ENCODE results near the gene OR56A5.
"Not testable (repeated sequence)": the region's sequence is repeated elsewhere in the genome, so short reads cannot be mapped to it uniquely, and the experiment has no call there.

Gene OR56A5, protein sequence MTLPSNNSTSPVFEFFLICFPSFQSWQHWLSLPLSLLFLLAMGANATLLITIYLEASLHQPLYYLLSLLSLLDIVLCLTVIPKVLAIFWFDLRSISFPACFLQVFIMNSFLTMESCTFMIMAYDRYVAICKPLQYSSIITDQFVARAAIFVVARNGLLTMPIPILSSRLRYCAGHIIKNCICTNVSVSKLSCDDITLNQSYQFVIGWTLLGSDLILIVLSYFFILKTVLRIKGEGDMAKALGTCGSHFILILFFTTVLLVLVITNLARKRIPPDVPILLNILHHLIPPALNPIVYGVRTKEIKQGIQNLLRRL

DNA sequence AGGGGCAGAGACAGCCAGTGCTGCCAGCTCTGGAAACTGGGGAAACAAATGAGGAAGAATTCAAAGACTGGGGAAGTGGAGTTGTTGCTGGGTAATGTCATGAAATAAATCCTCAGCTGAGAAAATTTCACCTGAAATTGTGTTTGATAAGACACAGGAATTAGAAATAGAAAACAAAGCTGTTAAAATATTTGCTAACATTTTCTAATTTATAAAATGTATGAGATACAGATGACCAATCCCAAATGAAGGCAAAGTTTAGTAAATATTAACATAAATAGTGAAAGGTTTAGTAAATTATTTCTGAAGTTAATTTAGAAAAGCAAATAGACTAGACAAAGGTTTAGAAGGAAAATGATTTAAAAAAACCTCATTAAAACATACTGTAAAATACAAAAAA lies at the start of gene OR56A5:
TSS of gene OR56A5 (minus strand) at position 101 of the 400 bp plus-strand sequence. CDS start at position 101, 0 bp downstream.
- no peak for DNase-seq

DNA sequence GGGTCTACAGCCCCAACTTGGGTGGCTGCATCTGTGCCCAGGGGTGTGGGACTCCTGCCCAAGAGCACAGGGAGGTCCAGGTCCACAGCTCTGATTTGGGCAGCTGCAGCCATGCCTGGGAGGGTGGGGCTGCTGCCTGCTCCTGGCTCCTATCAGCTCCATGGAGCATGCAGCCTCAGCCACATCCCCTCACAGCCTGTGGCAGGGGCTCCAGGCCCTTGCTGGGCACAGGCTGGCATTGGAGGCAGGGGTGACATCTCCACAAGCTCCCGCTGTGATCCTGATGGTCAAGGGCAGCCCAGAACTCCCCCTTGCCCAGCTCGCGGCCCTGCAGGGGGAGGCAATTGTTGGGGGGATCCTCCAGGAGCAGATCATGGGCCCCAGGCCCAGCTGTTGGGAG lies 44.7 kb upstream of the OR56A5 start:
- no peak for DNase-seq

DNA sequence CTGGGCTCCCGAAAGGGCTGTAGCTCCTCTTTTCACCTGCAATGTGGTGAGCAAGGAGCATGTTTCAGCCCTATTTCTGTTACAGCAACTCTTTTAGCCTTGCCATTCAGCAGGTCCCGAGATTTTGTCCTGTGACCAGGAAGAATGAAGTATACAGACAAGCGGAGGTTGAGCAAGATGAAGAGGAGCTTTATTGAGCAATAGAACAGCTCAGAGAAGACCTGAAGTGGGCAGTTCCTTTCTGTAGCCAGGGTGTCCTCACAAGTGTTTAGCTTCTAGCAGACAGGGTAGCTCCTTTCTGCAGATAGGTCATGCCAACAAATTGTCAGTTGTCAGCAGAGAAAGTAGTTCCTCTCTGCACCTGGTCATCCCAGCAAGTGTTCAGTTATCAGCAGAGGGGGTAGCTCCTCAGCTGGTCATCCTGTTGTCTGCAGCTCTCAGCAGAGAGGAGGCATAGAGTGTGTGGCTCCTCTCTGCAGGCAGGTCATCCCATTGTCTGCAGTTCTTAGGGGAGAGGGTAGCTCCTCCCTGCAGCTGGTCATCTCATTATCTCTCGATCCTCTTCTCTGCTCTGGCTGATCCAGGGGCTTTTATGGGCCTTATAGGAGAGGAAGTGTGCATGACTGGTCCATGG lies 43.9 kb upstream of the OR56A5 start:
- no peak for DNase-seq

DNA sequence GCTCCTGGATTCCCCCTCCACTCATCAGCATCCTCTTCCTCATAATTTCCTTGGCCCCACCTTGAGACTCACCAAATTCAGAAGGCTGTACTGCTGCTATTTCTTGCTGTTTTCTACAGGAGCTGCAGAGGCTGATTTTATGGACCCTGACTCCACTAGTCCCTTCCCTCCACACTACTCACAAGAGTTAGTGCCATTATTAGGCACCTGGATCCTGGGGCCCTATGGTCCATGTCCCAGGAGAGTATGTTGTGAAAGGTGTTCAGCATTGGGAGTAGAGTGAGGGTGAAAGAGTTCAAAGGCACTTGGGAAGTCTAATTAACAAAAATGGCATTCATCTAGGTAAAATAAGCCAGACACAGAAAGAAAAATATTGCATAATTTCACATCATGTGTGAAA lies 38.6 kb upstream of the OR56A5 start, which contains the start of gene OR56A4:
TSS of gene OR56A4 (minus strand) at position 101 of the 400 bp plus-strand sequence. CDS start 3,954 bp downstream, outside the sequence.
- DNase-seq: no peak

DNA sequence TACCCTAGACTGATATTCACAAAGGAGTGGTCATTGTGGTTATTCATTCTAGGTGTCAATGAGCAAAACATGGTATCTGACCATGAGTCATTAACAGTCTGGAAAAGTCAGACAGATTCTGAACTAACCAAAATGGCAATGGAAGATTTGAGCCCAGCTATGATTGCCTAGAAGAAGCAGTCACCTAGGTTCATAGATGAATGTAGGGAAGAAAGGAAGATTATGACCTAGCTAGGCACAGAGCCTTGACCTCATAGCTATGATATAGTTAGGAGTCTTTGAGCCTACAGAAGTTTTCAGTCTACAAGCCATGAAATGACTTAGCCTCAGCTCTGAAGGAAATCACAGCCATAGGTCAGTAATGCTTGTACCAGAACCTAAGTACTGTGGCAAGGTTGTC lies 38.1 kb upstream of the OR56A5 start:
- DNase-seq: no peak

DNA sequence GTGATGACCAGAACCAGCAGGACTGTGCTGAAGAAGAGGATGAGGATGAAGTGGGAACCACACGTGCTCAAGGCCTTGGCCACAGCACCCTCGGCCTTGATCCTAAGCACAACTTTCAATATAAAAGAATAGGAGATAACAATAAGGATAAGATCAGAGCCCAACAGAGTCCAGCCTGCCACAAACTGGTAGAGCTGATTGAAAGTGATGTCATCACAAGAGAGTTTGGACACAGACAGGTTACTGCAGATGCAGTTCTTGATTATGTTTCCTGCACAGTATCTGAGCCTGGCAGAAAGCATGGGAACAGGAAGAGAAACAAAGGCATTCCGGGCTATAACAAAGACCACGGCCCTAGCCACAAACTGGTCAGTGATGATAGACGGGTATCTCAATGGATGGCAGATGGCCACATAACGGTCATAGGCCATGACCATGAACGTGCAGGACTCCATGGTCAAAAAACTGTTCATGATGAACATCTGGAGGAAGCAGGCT lies 34.0 kb upstream of the OR56A5 start:
- no peak for DNase-seq

DNA sequence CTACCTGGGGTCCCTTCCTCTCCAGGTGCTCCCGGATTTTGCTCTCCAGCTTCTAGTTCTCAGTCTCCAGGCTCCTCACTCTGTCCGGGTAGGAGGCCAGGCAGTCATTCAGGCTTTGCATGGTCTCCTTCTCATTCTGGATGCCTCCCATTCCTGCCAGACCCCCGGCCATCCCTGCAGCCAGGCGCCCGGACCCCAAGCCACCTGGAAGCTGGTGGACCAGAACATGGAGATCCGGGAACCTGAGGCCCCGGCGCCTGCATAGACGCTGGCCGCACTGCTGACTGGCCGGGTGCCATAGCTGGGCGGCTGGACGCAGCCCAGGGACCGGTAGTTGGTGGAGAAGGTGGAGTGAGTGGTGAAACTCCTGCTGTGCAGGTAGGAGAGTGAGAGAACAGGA lies 26.5 kb upstream of the OR56A5 start:
- no peak for DNase-seq

DNA sequence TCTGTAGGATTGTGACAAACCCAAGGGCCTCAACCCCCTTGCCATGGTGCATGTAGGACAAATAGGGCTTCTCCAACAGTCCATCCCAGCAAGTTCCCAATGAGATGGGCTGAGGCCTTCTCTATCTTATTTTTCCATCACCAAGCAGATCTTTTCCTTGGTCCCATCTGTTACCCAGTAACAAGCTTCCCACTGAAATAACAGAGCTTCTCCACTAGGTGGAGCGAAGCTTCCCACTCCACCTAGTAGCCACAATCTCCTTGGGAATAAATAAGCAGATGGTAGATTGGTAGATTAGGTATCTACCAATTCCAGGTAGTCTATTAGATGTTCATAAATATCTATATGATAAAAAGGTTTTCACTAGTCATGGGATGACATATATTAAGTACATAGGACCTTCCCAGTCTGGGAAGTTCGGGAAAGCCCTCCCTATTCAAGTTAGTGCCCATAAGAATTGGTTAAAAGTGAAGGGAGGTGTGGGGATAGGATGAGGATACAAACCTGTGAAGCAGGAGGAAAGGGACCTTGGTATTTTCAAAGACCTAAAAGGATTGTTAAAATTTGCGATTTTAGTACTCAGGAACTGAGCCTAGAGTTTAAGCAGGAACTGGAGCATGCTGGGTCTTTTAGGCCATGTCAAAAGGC lies 24.4 kb upstream of the OR56A5 start:
- DNase-seq: no peak

DNA sequence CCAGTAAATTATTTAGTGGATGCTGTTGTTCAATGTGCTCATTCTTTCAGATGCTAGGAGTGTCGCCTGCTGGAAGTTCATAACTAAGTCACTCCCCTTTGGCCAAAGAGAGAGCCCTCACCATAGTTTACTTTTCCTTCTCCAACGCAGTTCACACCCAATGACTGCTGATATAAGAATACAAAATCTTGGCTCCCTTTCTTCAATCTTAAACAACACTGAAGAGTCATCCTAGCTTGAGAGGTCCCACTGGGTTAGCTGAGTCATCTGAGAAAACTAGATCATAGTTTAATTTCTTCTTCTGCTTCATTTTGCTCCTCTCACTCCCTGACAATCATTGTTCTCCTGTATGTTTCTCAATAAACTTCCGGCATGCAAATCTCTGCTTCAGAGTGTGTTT lies 23.9 kb upstream of the OR56A5 start:
- no peak for DNase-seq

DNA sequence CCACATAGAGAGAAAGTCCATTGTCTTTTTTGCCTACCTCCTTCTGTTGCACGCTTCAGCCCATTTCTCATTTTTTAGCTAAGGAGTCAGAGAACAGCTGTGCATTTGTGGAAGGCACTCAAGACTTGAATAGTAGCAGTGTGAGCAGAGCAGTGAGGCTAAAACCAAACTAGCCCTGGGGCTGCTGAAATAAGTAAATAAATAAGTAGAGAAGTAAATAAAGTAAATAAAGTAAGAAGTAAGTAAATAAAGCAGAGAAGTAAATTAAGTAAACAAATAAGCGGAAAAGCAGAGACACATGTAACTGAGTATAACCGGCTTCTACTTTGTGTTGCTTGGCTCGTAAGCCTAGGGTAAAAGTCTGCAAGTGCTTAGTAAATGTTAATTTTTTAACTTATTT lies 20.9 kb upstream of the OR56A5 start:
- no peak for DNase-seq

DNA sequence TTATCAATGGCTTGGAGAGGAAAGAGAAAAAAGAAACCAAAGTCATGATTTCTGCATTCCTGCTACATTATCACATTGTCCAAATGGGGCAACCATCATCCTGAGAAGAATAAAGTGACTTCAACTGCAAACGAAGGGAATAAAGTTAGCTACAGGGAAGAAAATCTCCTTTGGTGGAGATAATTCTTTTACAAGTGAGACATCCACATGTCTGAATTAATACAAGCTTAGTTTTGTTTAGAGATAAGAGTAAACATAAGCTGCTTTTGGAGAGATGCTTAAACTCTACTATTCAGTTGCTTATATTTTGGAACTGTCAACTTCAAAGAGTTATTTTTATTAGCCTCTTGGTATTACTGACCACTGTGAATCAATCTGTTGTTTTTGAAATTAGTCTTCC lies 18.6 kb upstream of the OR56A5 start, which contains the start of gene OR52L1:
TSS of gene OR52L1 (minus strand) at position 101 of the 400 bp plus-strand sequence. CDS start at position 46, 55 bp downstream.
- DNase-seq: no peak

DNA sequence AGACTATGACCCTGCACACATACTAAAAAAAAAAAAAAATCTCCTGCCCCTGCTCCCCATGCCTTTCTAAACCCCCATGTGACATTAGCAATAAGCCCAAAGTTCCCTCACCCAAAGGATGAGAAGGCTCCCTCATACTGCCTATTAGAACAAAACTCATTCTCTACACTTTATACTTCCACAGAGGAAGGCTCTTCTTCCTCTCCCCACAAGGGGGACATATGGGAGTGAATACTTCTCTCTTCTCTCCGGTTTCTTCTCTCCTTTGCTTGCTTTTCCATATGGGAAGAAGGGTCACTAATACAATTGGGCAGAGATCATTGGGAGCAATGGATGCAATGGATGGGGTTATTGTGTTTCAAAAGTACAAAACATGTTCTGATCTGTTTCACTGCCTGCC lies 15.1 kb upstream of the OR56A5 start:
- DNase-seq: no peak

DNA sequence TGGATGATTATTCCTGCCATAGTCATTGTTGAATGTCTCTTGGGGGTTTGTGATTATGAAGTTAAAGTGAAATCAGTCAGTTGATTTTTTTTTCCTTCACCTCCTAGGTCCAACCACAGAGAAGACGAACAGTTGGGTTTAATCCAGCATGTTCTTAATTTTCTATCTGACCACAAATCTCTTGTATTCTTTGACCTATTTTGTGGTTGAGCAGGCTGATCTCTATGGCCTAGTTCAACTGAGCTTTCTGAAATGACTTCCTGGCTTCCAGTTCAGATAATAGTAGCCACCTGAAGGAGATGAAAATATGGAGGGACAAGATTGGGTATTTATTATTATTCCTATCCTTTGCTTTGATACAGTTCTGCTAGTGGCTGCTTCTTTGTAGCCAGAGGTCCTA lies 5.2 kb upstream of the OR56A5 start:
- no peak for DNase-seq

DNA sequence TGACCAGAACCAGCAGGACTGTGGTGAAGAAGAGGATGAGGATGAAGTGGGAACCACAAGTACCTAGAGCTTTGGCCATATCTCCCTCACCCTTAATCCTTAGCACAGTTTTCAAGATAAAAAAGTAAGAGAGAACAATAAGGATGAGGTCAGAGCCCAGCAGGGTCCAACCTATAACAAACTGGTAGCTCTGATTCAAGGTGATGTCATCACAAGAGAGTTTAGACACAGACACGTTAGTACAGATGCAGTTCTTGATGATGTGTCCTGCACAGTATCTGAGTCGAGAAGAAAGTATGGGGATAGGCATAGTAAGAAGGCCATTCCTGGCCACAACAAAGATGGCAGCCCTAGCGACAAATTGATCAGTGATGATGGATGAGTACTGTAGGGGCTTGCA lies 586 bp downstream of the OR56A5 start:
- DNase-seq: no peak

DNA sequence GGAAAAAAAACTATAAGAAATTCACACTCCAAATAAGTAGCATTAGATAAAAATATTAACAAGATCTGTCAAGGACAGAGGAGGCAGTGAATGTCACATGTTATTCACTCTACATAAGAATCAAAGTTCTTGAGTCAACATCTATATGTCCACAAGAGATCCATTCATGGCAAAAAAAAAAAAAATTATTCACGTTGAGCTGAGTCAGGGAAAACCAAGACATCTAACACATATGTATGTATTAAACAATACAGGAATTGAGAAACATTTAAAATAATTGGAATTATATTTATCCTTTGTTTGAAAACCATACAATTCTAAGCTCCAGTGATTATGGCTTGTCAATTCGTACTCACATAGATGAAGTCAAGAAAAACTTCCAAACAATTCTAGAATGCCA lies 1.3 kb downstream of the OR56A5 start:
- DNase-seq: no peak

DNA sequence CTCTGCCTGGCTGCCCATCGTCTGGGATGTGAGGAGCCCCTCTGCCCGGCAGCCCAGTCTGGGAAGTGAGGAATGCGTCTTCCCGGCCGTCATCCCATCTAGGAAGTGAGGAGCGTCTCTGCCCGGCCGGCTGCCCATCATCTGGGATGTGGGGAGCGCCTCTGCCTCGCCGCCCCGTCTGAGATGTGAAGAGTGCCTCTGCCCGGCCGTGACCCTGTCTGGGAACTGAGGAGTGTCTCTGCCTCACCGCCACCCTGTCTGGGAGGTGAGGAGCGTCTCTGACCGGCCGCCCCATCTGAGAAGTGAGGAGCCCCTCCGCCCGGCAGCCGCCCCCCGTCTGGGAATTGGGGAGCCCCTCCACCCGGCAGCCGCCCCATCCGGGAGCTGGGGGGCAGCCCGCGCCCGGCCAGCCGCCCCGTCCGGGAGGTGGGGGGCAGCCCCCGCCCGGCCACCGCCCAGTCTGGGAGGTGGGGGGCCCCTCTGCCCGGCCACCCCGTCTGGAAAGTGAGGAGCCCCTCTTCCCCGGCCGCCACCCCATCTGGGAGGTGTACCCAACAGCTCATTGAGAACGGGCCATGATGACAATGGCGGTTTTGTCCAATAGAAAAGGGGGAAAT lies 7.5 kb downstream of the OR56A5 start:
- not testable (repeated sequence) for DNase-seq

DNA sequence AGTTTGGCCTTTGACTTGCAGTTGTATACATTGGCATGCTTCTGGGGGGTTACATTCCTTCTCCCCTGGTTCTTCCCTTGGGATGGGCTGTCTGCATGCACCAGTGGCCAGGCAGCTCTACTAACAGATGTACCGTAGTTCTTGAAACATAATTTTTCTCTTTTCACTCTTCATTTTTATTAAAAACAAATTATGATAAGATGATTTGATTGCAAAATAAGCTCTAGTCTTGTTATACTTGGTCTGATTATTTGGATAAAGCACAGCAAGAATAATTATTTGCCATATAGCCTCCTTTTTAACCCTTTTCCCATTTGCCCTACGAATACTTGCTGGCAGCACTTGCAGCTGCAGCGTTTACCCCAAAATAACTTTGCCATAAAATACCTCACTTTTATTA lies 12.7 kb downstream of the OR56A5 start:
- DNase-seq: no peak

DNA sequence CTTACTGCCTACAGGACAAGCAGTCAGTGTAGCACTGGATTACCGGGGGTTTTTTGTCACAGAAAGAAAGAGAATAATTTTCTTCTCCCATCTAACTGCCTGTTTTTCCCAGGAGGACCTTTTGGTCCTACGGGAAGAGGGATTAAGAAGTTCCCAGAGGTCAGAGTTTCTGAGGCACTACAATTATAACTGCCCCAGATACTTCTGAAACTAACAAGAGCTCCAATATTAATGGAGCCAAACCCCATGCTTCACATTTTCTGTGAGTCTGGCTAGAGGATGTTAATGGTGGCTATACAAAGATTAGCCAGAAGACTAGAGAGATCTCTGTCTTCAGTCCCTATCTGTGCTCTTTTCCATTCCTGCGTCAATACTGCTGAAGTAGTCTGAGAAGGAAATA lies 26.3 kb downstream of the OR56A5 start, which contains the start of gene OR56A3:
TSS of gene OR56A3 (plus strand) at position 301 of the 400 bp plus-strand sequence. CDS start 5,096 bp downstream, outside the sequence.
- DNase-seq: no peak

DNA sequence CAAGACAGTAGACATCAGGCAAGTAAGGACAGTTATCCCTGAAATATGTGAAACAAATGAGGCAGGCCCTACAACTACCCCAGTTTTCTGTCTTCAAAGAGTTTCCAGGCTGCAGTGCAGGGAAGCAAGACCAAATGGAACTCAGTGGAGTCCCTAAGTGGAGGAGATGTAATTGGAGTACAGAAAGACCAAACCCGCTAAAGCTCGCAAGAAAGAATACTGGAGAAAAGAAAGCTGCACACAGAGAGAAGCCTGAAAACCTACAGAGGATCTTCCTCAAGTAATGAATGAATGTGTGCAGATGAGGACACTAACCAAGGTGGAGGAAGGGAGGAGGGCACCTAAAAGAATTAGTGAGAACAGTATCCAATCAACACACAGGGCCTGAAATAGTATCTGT lies 27.5 kb downstream of the OR56A5 start:
- no peak for DNase-seq

DNA sequence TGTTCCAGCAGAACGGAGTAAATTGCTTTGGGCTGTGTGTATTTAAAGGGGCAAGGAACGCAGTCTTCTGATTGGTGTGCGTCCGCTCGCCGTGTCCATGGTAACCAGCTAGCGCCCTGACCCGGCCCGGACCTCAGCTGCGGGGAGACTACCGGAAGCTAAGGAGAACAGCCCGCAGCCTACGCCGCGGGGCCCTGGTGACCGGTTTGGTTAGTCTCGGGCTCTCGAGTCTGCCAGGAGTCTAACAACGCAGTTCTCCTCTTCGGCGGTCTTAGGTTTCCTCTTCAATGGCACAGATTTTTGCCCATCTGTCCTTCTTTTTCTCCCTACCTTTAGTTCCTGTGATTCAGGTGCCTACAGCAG lies 29.7 kb downstream of the OR56A5 start:
- DNase-seq: no peak

DNA sequence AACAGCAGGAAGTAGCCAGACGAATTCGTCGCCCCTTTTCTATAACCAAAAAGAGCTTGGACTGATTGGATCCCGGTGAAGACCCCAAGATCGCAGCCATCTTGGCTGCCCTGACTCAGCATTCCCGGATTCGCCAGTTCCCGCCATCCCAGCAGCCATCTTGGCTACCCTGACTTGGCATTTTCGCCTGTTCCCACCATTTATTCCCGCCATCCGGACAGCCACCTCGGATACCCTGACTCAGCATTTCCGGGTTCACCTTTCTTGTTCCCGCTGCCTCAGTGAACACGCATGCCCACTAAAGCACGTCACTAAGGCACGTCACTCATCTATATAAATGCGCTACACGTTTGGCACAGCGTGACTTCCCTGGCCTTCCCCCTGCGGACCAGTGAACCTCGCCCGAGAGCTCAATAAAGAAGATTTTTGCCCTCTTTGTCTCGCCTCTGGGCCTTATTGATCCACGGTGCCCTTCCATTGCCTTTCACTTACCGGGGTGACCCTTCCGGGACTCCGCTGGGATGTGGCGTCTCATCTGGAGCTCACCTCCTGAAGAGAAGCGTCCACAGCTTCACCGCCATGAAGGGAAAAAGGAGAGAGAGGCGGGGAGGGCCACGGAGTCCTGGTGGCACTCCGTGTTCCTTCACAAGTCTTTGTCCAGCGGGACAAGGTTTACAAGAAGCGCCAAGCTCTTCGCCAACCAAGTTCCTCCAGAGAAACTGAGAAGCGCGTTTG lies 30.3 kb downstream of the OR56A5 start:
- DNase-seq: no peak
